Breast epithelium (tissue), 3 donors: ENCODE data around the gene PPP1R12B.

Experiments used
- CTCF ChIP-seq, 3 donors: fragments of 450-650 bp; IDR thresholded peaks; one replicate each; pipeline ENCODE4 v1.5.1; 2016 to 2017; ENCODE audit warnings: antibody characterized with exemption in 3 of 3, mild to moderate bottlenecking in 3 of 3, moderate library complexity in 3 of 3
- POLR2A ChIP-seq: fragments of 450-650 bp; IDR thresholded peaks from one replicate; pipeline ENCODE4 v1.6.1; 2016; ENCODE audit warnings: antibody characterized with exemption, mild to moderate bottlenecking, moderate library complexity
- POLR2AphosphoS5 ChIP-seq, 3 donors: sonication (generic); formaldehyde crosslinking; IDR thresholded peaks; one replicate each; pipeline ENCODE4 v1.6.1; 2017; ENCODE audit warnings: antibody characterized with exemption in 3 of 3

- TF ChIP-seq POLR2A (no peak), CTCF (IDR thresholded peaks at IDR 0.05) (peak in 2 of 3 donors; percentile 73 to 84), POLR2AphosphoS5 (IDR thresholded peaks at IDR 0.05) (peak in 1 of 3 donors; percentile 9)
Measured at GRCh38 chr1:202599669-202600431, 251.4 kb downstream of the PPP1R12B start.
